H1 (cell line): Measurements from ENCODE around the gene ARMH1. TPM values are rescaled to one million over a fixed set of nuclear protein-coding genes. Genes with fewer than 3 reads are reported as not detected.

ENCODE experiments used
- CTCF ChIA-PET: fragments of 300-600 bp; sonication (Branson Sonifier 250); formaldehyde crosslinking; loops from one replicate; lab custom pipeline; 2021; ENCODE audit not compliant: partially characterized antibody; lab: Charles Lee
- POLR2A ChIA-PET: fragments of 300-600 bp; sonication (Branson Sonifier 250); formaldehyde crosslinking; loops from one replicate; lab custom pipeline; 2021; ENCODE audit warnings: inconsistent platforms; ENCODE audit not compliant: partially characterized antibody; lab: Charles Lee
- DNase-seq, 2 experiments: peaks; one replicate each; pipeline versions ENCODE4 v3.0.0 to v3.0.0-alpha.2; 2010 to 2022; ENCODE audit warnings: low spot score in 2 of 2, low read depth in 1 of 2, mixed read lengths in 1 of 2
- FAIRE-seq: peaks from 2 replicates; lab custom pipeline; 2011; peaks lifted over from hg19 to GRCh38; lab: Jason Lieb, UNC
- H2AFZ ChIP-seq: 2 replicates; pipeline ENCODE4 v1.8.1; 2012; ENCODE audit warnings: low read length, inconsistent platforms
- H2AK5ac ChIP-seq: 2 replicates; pipeline ENCODE4 v1.6.1; 2013; ENCODE audit warnings: low read depth, low read length
- H2BK120ac ChIP-seq: replicated peaks from 2 replicates; pipeline ENCODE3; 2013; ENCODE audit warnings: low read depth, low read length, inconsistent platforms
- H2BK12ac ChIP-seq: 2 replicates; pipeline ENCODE4 v1.6.1; 2013; ENCODE audit warnings: low read depth, low read length
- H2BK15ac ChIP-seq: 2 replicates; pipeline ENCODE4 v1.6.1; 2013; ENCODE audit warnings: low read length
- H2BK20ac ChIP-seq: 2 replicates; pipeline ENCODE4 v1.6.1; 2013; ENCODE audit warnings: low read length
- H2BK5ac ChIP-seq: 2 replicates; pipeline ENCODE4 v1.6.1; 2013; ENCODE audit warnings: low read depth, low read length
- H3K14ac ChIP-seq: 2 replicates; pipeline ENCODE4 v1.6.1; 2013; ENCODE audit warnings: inconsistent platforms; ENCODE audit not compliant: insufficient read length
- H3K18ac ChIP-seq: 2 replicates; pipeline ENCODE4 v1.6.1; 2013; ENCODE audit warnings: low read length; ENCODE audit errors: extremely low read depth
- H3K23ac ChIP-seq: 2 replicates; pipeline ENCODE4 v1.6.1; 2013; ENCODE audit warnings: inconsistent platforms; ENCODE audit not compliant: insufficient read length
- H3K23me2 ChIP-seq: 2 replicates; pipeline ENCODE4 v1.6.1; 2013; ENCODE audit warnings: low read depth, low read length
- H3K27ac ChIP-seq: 2 replicates; pipeline ENCODE4 v1.6.1; 2011; ENCODE audit warnings: low read depth, low read length, inconsistent platforms
- H3K27me3 ChIP-seq, 4 experiments: replicated peaks in 1 of 4; 1 replicate in 1 of 4; 2 replicates in 3 of 4; pipeline versions ENCODE4 v1.6.1 to v1.8.1; 2011 to 2013; ENCODE audit warnings: low read length in 3 of 4, mild to moderate bottlenecking in 3 of 4, inconsistent platforms in 2 of 4, mixed read lengths in 2 of 4, moderate library complexity in 1 of 4; ENCODE audit not compliant: control insufficient read depth in 3 of 4, insufficient read depth in 3 of 4; ENCODE audit errors: extremely low read depth in 1 of 4
- H3K36me3 ChIP-seq, 4 experiments: 2 replicates each; pipeline versions ENCODE4 v1.6.1 to v1.8.1; 2011 to 2013; ENCODE audit warnings: mild to moderate bottlenecking in 4 of 4, low read length in 3 of 4, moderate library complexity in 2 of 4, control low read depth in 1 of 4, inconsistent platforms in 1 of 4; ENCODE audit not compliant: insufficient read depth in 4 of 4, control insufficient read depth in 2 of 4
- H3K4ac ChIP-seq: replicated peaks from 2 replicates; pipeline ENCODE3; 2013; ENCODE audit warnings: low read length, low read depth, mixed read lengths, inconsistent platforms; ENCODE audit not compliant: insufficient read length
- H3K4me1 ChIP-seq, 4 experiments: replicated peaks in 1 of 4; 1 replicate in 1 of 4; 2 replicates in 3 of 4; pipeline versions ENCODE4 v1.6.1 to v1.8.1; 2011 to 2013; ENCODE audit warnings: low read length in 3 of 4, inconsistent platforms in 2 of 4, mixed read lengths in 1 of 4; ENCODE audit not compliant: insufficient read depth in 4 of 4, control insufficient read depth in 3 of 4
- H3K4me2 ChIP-seq, 2 experiments: 2 replicates each; pipeline versions ENCODE4 v1.6.1 to v1.8.1; 2011 to 2013; ENCODE audit warnings: low read depth in 2 of 2, low read length in 2 of 2, control low read depth in 1 of 2, inconsistent platforms in 1 of 2, mild to moderate bottlenecking in 1 of 2; ENCODE audit not compliant: insufficient read depth in 1 of 2
- H3K4me3 ChIP-seq, 4 experiments: fragments of 200-600, 300-600 bp in 1 of 4; sonication (generic), shearing (Covaris generic), sonication (Bioruptor Twin) in 1 of 4; 2 replicates each; pipeline versions ENCODE4 v1.5.1 to v1.8.1; 2011 to 2016; ENCODE audit warnings: low read length in 4 of 4, low read depth in 3 of 4, control low read depth in 2 of 4, inconsistent platforms in 2 of 4, mild to moderate bottlenecking in 2 of 4, mixed read lengths in 1 of 4, moderate library complexity in 1 of 4; ENCODE audit not compliant: insufficient read depth in 2 of 4; ENCODE audit errors: extremely low read depth in 1 of 4
- H3K56ac ChIP-seq: replicated peaks from 2 replicates; pipeline ENCODE3; 2013; ENCODE audit warnings: low read depth, mild to moderate bottlenecking, mixed read lengths, low read length, inconsistent platforms; ENCODE audit not compliant: insufficient read length
- H3K79me1 ChIP-seq: 2 replicates; pipeline ENCODE4 v1.6.1; 2013; ENCODE audit warnings: low read depth, low read length, control low read depth
- H3K79me2 ChIP-seq, 2 experiments: 2 replicates each; pipeline versions ENCODE4 v1.6.1 to v1.8.1; 2012 to 2013; ENCODE audit warnings: low read length in 2 of 2, mild to moderate bottlenecking in 2 of 2, inconsistent platforms in 1 of 2; ENCODE audit not compliant: insufficient read depth in 2 of 2, control insufficient read depth in 1 of 2
- H3K9ac ChIP-seq, 4 experiments: replicated peaks in 1 of 4; 1 replicate in 1 of 4; 2 replicates in 3 of 4; pipeline versions ENCODE4 v1.6.1 to v1.8.1; 2011 to 2013; ENCODE audit warnings: low read depth in 3 of 4, low read length in 3 of 4, control low read depth in 2 of 4, mild to moderate bottlenecking in 2 of 4, moderate library complexity in 2 of 4, inconsistent platforms in 1 of 4; ENCODE audit errors: extremely low read depth in 1 of 4
- H3K9me3 ChIP-seq, 2 experiments: 2 replicates each; pipeline versions ENCODE4 v1.6.1 to v1.8.1; 2012 to 2013; ENCODE audit warnings: mild to moderate bottlenecking in 2 of 2, moderate library complexity in 2 of 2, control low read depth in 1 of 2, inconsistent platforms in 1 of 2, low read depth in 1 of 2, low read length in 1 of 2, mixed read lengths in 1 of 2; ENCODE audit not compliant: insufficient read depth in 2 of 2
- H4K20me1 ChIP-seq, 2 experiments: replicated peaks in 1 of 2; 2 replicates each; pipeline versions ENCODE3 to v1.8.1; 2011 to 2013; ENCODE audit warnings: inconsistent platforms in 2 of 2, low read length in 2 of 2, mild to moderate bottlenecking in 1 of 2; ENCODE audit not compliant: insufficient read depth in 2 of 2, control insufficient read depth in 1 of 2
- H4K5ac ChIP-seq: 2 replicates; pipeline ENCODE4 v1.6.1; 2013; ENCODE audit warnings: low read length, low read depth, mixed read lengths, inconsistent platforms; ENCODE audit not compliant: insufficient read length
- H4K8ac ChIP-seq: 2 replicates; pipeline ENCODE4 v1.8.0; 2013; ENCODE audit warnings: mild to moderate bottlenecking, moderate library complexity, low read length, inconsistent platforms; ENCODE audit not compliant: insufficient read depth; ENCODE audit errors: extremely low read depth
- H4K91ac ChIP-seq: replicated peaks from 2 replicates; pipeline ENCODE3; 2013; ENCODE audit warnings: low read length, mixed read lengths, inconsistent platforms; ENCODE audit not compliant: insufficient read length
- SAP30 ChIP-seq: fragments of 300-600 bp; sonication (generic); IDR thresholded peaks from 2 replicates; pipeline ENCODE4 v1.7.1; 2012; ENCODE audit warnings: low read length, moderate library complexity, mild to moderate bottlenecking, inconsistent platforms; ENCODE audit not compliant: insufficient read depth, insufficient replicate concordance
- WGBS, 2 experiments: shearing (Covaris generic) in 1 of 2; methylation state at CpG; one replicate each; pipeline versions ENCODE4 v1.1.6 to v1.1.7; 2013 to 2015; ENCODE audit warnings: low lambda C conversion rate in 2 of 2, mixed read lengths in 2 of 2, inconsistent platforms in 1 of 2, low coverage in 1 of 2, missing lambda C conversion rate in 1 of 2; ENCODE audit not compliant: insufficient replicate concordance in 2 of 2, insufficient coverage in 1 of 2, insufficient read length in 1 of 2; ENCODE audit errors: extremely low coverage in 1 of 2, missing lambda C conversion rate in 1 of 2; 5-methylcytosine and 5-hydroxymethylcytosine counted together
- polyA plus RNA-seq, 7 experiments: library from polyadenylated mRNA; depleted of rRNA in 3 of 7; stranded (reverse) in 5 of 7; unstranded in 2 of 7; fragments of >200 nt in 5 of 7; fragments of 200-250 nt in 2 of 7; gene quantifications; 1 replicate in 5 of 7; 2 replicates in 1 of 7; 4 replicates in 1 of 7; pipeline versions ENCODE4 v1.2.1 to v1.2.3, GENCODE V29; 2011 to 2013; ENCODE audit warnings: missing spikeins in 2 of 7, mixed read lengths in 2 of 7
- total RNA-seq: library from RNA; stranded (reverse); fragmentation: NEBNext Ultra II Directional; extraction: Animal tissue kit (Norgen Biotek cat#: 25700); gene quantifications from 2 replicates; pipeline ENCODE4 v1.2.1, GENCODE V29; 2021

The ARMH1 gene
- total and polyA plus RNA-seq, 2 of the 8 experiments (the other 6 are each of a cell fraction or from before 2014, with no cell fraction given): 0.82 to 0.85 TPM

DNA sequence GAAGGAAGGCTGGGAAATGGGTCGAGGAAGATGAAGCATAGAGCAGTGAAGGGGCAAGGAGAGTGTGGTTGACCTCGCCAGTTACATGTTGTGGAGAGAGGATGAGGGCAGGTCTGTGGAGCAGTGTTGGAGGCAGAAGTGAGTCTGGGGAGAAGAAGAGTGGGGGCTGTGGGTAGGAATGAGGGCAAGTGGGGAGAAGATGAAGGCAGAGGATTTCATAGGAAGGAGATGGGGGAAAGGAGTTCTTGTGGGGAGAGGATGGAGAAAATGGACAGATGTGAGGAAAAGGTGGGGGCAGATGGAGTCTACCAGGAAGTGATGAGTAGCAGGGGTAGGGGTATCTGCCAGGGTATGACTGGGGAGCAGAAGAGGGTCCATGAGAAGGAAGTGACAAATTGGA is 3.6 kb downstream of the ARMH1 start:
- no peak overlapping the region for H4K91ac ChIP-seq
- H2BK5ac ChIP-seq: no peak overlapping the region
- H3K4me1 ChIP-seq: peaks cover 5 to 20% (median 12%) of the 10 kb centered on the region in 4 experiments; a peak in 6 of 7 replicates
- H3K23me2 ChIP-seq: peaks cover 11% of the 10 kb centered on the region
- H4K8ac ChIP-seq: no peak overlapping the region
- no peak overlapping the region for H3K14ac ChIP-seq
- no peak overlapping the region for H3K23ac ChIP-seq
- H3K9ac ChIP-seq: no peak overlapping the region
- no peak for TF ChIP-seq SAP30
- no peak overlapping the region for H3K18ac ChIP-seq
- H3K27me3 ChIP-seq: no peaks in the 10 kb centered on the region; a peak in 1 of 7 replicates
- H2BK12ac ChIP-seq: no peak overlapping the region
- no peak overlapping the region for H3K4me2 ChIP-seq
- H3K4me3 ChIP-seq: no peak overlapping the region
- no peaks in the 10 kb centered on the region for H3K9me3 ChIP-seq
- H4K5ac ChIP-seq: no peak overlapping the region
- H2BK120ac ChIP-seq: no peak overlapping the region
- whole genome bisulfite sequencing, 2 experiments: 94% methylated on average over 2 of the region's 2 CpGs; no CpG with 5 or more reads in 1 of the 2 experiments
- H3K36me3 ChIP-seq: no peaks in the 10 kb centered on the region; a peak in 2 of 8 replicates
- no peaks in the 10 kb centered on the region for H3K79me2 ChIP-seq
- no peak overlapping the region for H2BK20ac ChIP-seq
- POLR2A ChIA-PET: interaction anchor here (1.2 to 2.0 kb wide), 2 partner anchors 9 to 44 kb away, joined by 3 to 10 read pairs; no protein-coding TSS in a partner anchor
- H3K56ac ChIP-seq: no peak overlapping the region
- no peak for DNase-seq
- no peak overlapping the region for H2AFZ ChIP-seq
- no peak overlapping the region for H3K4ac ChIP-seq
- peak overlapping the region; percentile 82; the same call in 1 of the 2 replicates for H2AK5ac ChIP-seq
- H3K27ac ChIP-seq: no peak overlapping the region
- H4K20me1 ChIP-seq: no peaks in the 10 kb centered on the region
- CTCF ChIA-PET: interaction anchor here (1.2 to 3.5 kb wide), 4 partner anchors 9 to 26 kb away, joined by 5 to 20 read pairs (median 7); no protein-coding TSS in a partner anchor
- no peaks in the 10 kb centered on the region for H3K79me1 ChIP-seq
- FAIRE-seq: no peak
- 0 out of 2 replicates have a peak overlapping the region, but pooled peaks have one; percentile 85 for H2BK15ac ChIP-seq
